B cell (primary cell): Measurements from ENCODE around the gene TRIP13.

ENCODE experiments used
- CTCF ChIP-seq: fragments of 200-600 bp; IDR thresholded peaks from one replicate; pipeline ENCODE4 v1.8.0; 2022; ENCODE audit warnings: antibody characterized with exemption, mild to moderate bottlenecking
- EZH2 ChIP-seq: IDR thresholded peaks from 2 replicates; pipeline ENCODE4 v1.6.1; 2012; ENCODE audit warnings: borderline replicate concordance, low read depth, mild to moderate bottlenecking, moderate library complexity, low read length; ENCODE audit not compliant: insufficient read depth, poor library complexity, severe bottlenecking

- TF ChIP-seq CTCF (no peak), EZH2 (no peak)
These were observed 9.6 kb downstream of the TRIP13 start for GRCh38 chr5:902129-902916.
